GM20431 (cell line): ENCODE measurements around the gene NHLRC3.
"Not testable (repeated sequence)": the region's sequence is repeated elsewhere in the genome, so short reads cannot be mapped to it uniquely, and the experiment has no call there.

Experiments
- in situ Hi-C: fragments of 300-500 bp; cut with MseI, MboI; formaldehyde crosslinking; loops from one replicate; pipeline ENCODE4 v1.15.0; 2020; ENCODE audit warnings: low sequenced_read_pairs; ENCODE audit not compliant: unreplicated experiment

Gene NHLRC3

GRCh38 chr13:39040206-39040605 lies 1.9 kb downstream of the NHLRC3 start:
- in situ Hi-C loops = no loop called here

GRCh38 chr13:39044536-39044935 lies 6.3 kb downstream of the NHLRC3 start:
- in situ Hi-C loops = no loop called here

DNA sequence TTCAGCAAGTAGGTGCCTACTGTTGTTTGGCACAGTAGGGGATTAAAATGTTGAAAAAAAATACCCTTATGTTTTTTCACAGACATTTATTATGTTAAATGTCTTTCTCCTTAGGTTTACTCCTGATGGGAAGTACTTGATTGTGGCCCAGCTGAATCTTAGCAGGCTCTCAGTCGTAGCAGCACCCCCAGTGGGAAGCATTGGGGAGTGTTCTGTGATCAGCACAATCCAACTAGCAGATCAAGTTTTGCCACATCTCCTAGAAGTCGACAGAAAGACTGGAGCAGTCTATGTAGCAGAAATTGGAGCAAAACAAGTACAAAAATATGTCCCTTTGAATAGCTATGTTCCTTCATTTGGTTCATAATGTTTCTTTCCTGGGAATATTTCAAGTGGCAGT lies 9.3 kb downstream of the NHLRC3 start:
- in situ Hi-C loops = no loop called here

DNA sequence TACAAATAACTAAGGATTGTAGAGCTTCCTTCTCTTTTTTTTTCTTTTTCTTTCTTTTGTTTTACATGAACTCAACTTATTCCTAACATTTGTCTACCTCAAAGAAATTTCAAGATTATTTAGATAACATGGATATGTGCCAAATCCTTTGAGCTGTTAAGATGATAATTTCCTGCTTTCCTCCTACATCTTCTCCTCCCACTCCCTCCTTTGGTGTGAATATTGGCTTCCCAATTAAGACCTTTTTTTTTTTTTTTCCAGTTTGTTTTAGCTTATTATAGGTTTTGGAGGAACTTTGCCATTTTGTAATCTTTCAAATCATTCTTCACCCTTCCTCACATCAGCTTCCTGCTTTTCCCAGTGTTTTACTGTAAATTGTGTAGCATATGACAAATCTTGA lies 10.6 kb downstream of the NHLRC3 start:
- in situ Hi-C loops = no loop called here

DNA sequence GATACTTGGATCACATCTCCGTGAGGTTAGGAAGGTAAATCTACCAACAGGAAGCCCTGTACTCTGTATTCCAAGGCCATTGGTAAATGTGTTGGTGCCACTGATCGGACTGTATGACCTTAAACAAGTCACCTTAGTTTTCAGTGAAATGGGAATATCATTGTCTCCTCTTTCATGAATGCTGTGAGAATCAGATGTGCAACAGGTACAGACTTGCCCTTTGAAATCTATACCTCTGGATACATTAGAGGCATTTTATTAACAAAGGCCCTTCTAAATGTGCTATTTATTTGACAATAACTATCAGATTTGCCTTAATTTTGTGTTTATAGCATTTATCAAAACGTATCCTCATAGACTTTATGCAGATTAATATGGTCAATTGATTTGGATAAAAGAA lies 11.0 kb downstream of the NHLRC3 start:
- in situ Hi-C loops = no loop called here

- in situ Hi-C loops = loop anchor here (25.0 kb wide), 1 partner anchor 561 kb away; the partner anchor contains the start of gene LHFPL6
Observed at GRCh38 chr13:39051157-39051556, 12.9 kb downstream of the NHLRC3 start.

DNA sequence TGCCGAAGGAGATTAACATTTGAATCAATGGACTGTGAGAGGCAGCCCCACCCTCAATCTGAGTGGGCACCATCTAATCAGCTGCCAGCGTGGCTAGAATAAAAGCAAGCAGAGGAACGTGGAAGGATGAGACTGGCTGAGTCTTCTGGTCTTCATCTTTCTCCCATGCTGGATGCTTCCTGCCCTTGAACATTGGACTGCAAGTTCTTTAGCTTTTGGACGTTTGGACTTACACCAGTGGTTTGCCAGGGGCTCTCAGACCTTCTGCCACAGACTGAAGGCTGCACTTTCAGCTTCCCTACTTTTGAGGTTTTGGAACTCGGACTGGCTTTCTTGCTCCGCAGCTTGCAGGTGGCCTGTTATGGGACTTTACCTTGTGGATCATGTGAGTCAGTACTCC lies 14.7 kb downstream of the NHLRC3 start:
- in situ Hi-C loops = loop anchor here (25.0 kb wide), 1 partner anchor 559 kb away; the partner anchor contains the start of gene LHFPL6

DNA sequence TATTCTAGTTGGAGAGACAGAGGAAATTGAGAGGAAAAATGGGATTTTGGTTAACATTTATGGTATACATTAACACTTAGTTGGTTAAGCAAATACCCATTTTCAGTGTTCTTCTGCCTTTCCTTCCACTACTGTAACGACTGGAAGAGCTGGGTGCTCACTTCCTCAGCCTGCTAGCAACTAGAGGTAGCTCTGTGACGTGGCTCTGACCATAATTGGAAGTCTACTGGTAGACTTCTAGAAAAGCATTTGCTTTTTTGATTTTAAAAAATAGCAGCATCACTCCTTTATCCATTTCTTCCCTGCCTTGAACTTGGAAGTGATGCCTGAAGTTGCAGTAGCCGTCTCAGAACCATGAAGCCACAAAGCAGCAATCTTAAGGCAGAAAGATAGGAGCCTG lies 15.9 kb downstream of the NHLRC3 start:
- in situ Hi-C loops = loop anchor here (25.0 kb wide), 1 partner anchor 558 kb away; the partner anchor contains the start of gene LHFPL6

DNA sequence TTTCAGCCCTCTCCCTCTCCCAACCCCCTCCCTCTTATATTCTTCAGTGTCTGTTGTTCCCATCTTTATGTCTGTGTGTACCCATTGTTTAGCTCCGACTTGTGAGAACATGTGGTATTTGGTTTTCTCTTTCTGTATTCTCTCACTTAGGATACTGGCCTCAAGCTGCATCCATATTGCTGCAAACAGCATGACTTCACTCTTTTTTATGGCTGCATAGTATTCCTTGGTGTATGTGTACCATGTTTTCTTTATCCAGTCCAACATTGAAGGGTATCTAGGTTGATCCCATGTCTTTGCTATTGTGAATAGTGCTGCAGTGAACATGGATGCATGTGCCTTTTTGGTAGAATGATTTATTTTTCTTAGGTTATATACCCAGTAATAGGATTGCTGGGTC lies 17.8 kb downstream of the NHLRC3 start:
- in situ Hi-C loops = loop anchor here (25.0 kb wide), 1 partner anchor 556 kb away; the partner anchor contains the start of gene LHFPL6

DNA sequence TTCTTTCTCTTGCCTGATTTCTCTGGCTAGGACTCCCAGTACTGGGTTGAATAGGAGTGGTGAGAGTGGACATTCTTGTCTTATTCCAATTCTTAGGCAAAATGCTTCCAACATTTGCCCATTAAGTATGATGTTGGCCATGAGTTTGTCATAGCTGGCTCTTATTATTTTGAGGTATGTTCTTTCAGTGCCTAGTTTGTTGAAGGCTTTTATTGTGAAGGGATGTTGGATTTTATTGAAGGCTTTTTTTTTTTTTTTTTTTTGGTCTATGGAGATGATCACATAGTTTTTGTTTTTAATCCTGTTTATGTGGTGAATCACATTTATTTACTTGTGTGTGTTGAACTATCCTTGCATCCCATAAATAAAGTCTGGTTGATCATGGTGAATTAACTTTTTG lies 19.8 kb downstream of the NHLRC3 start:
- in situ Hi-C loops = loop anchor here (25.0 kb wide), 1 partner anchor 554 kb away; the partner anchor contains the start of gene LHFPL6

DNA sequence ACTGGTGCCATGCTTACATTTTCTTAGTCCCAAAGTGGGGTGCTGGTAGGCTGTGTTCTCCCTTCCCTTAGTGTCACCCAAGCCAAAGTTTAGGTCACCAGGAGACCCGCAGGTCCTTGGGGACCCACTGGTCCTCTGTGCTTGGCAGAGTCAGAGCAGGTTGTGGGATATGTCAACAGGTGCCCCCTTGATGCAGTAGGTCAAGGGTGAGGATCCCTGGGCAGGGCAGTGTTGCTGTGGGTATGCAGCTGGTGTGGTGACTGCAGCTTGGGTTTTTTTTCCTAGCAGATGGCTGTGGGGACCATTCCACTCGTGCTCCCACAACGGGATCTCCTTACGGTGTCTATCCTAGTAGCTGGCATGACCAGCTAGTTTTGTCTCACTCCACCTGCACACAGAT lies 23.7 kb downstream of the NHLRC3 start:
- in situ Hi-C loops = loop anchor here (25.0 kb wide), 1 partner anchor 550 kb away; the partner anchor contains the start of gene LHFPL6

DNA sequence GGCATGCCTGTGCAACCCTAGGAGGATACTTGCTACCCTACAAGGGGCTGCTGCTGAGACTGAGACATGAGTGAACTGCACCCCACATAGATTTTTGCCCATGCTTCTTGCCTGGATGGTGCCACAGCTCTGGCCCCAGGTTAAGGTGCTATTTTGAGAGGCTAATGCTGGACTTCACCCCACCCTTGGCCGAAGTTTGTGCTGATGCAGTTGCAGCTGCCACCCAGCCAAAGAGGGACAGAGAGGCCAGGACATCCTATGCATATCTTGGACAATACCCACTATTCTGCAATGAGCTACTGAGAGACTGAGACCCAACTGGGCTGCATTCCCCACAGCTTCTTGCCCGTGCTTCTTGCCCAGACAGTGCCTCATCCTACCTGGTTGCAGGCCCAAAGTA lies 34.6 kb downstream of the NHLRC3 start:
- in situ Hi-C loops = loop anchor here (25.0 kb wide), 1 partner anchor 539 kb away; the partner anchor contains the start of gene LHFPL6

- in situ Hi-C loops = loop anchor here (25.0 kb wide), 1 partner anchor 538 kb away; the partner anchor contains the start of gene LHFPL6
Observed at GRCh38 chr13:39073983-39074382, 35.7 kb downstream of the NHLRC3 start.

DNA sequence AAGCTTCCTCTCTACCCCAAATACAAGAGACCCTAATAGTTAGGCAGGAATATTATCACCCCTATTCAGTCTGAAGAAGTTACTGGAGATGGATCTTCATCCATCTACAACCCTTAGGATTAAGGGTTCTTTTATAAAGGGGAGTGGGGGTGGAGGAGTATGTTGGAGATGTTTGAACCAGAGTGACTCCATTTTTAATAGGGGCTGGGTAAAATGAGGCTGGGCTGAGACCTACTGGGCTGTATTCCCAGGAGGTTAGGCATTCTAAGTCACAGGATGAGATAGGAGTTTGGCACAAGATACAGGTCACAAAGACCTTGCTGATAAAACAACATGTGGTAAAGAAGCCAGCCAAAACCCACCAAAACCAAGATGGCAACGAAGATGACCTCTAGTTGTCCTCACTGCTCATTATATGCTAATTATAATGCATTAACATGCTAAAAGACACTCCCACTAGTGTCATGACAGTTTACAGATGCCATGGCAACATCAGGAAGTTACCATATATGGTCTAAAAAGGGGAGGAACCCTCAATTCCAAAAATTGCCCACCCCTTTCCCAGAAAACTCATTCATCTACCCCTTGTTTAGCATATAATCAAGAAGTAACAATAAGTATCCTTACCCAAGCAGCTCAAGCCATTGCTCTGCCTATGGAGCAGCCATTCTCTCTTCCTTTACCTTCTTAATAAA lies 48.1 kb downstream of the NHLRC3 start:
- in situ Hi-C loops = not testable (repeated sequence)

DNA sequence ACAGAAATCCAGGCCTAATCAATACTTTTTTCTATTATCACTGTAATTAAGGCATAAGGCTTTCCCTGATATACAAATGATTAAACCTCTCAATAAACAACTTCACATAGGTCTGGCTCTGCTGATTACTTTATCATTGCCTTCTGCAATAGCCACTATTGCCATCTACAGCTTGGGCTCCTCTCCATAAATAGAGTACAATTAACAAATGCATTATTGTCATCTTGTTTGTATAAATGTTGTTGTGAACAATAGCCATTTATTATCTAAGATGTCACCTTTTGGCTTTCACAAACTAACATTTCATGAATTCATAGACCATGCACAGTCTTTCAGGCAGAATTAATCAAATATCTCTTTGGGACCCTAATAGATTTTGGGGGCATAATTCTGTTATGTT lies 53.3 kb downstream of the NHLRC3 start:
- in situ Hi-C loops = no loop called here

- in situ Hi-C loops = no loop called here
Observed at GRCh38 chr13:39095500-39095899, 57.2 kb downstream of the NHLRC3 start.

GRCh38 chr13:39099231-39099630 lies 61.0 kb downstream of the NHLRC3 start:
- in situ Hi-C loops = no loop called here
